OCI-LY1 (cell line): ENCODE measurements around the gene ASB16.
A peak's percentile ranks its signal among the peaks of the same experiment; 100 is the strongest.

Experiments
- H2AFZ ChIP-seq: fragments of 200-600 bp; sonication (generic), shearing (Covaris generic); 2 replicates; pipeline ENCODE4 v1.6.0; 2014; ENCODE audit warnings: antibody characterized with exemption, mild to moderate bottlenecking, low read length
- H3F3A ChIP-seq: fragments of 200-600 bp; sonication (generic), shearing (Covaris generic); 2 replicates; pipeline ENCODE4 v1.6.0; 2014; ENCODE audit warnings: mild to moderate bottlenecking, antibody characterized with exemption, low read length, moderate library complexity; ENCODE audit not compliant: insufficient read depth
- H3K27ac ChIP-seq: fragments of 200-600 bp; sonication (generic); 2 replicates; pipeline ENCODE4 v1.5.1; 2014; ENCODE audit warnings: low read length, mixed run types, mild to moderate bottlenecking, low read depth; ENCODE audit not compliant: poor library complexity, severe bottlenecking
- H3K27me3 ChIP-seq: fragments of 200-600 bp; sonication (generic); 2 replicates; pipeline ENCODE4 v1.6.0; 2014; ENCODE audit warnings: antibody characterized with exemption, mild to moderate bottlenecking, low read length, moderate library complexity; ENCODE audit not compliant: insufficient read depth
- H3K36me3 ChIP-seq: fragments of 200-600 bp; sonication (generic); 2 replicates; pipeline ENCODE4 v1.6.1; 2014; ENCODE audit warnings: mild to moderate bottlenecking, antibody characterized with exemption, low read length, moderate library complexity, mixed read lengths; ENCODE audit not compliant: insufficient read depth
- H3K4me1 ChIP-seq: fragments of 200-600 bp; sonication (generic); 2 replicates; pipeline ENCODE4 v1.5.1; 2014; ENCODE audit warnings: mild to moderate bottlenecking, low read length, moderate library complexity; ENCODE audit not compliant: insufficient read depth, severe bottlenecking
- H3K4me2 ChIP-seq: fragments of 200-600 bp; sonication (generic), shearing (Covaris generic); 2 replicates; pipeline ENCODE4 v1.6.1; 2014; ENCODE audit warnings: low read length
- H3K4me3 ChIP-seq: fragments of 200-600 bp; sonication (generic); 2 replicates; pipeline ENCODE4 v1.5.1; 2014; ENCODE audit warnings: low read length, low read depth, mild to moderate bottlenecking, mixed read lengths; ENCODE audit not compliant: poor library complexity, severe bottlenecking
- H3K79me2 ChIP-seq: fragments of 200-600 bp; shearing (Covaris generic); 2 replicates; pipeline ENCODE4 v1.6.1; 2016; ENCODE audit warnings: mixed run types, low read length, mixed read lengths; ENCODE audit not compliant: insufficient read depth
- H3K9ac ChIP-seq: fragments of 200-600 bp; sonication (generic), shearing (Covaris generic); 2 replicates; pipeline ENCODE4 v1.6.1; 2014; ENCODE audit warnings: mild to moderate bottlenecking, low read length, mixed read lengths
- H3K9me2 ChIP-seq: fragments of 200-600 bp; sonication (generic), shearing (Covaris generic); 2 replicates; pipeline ENCODE4 v1.6.1; 2014; ENCODE audit warnings: low read depth, mild to moderate bottlenecking, low read length, mixed read lengths
- H3K9me3 ChIP-seq: fragments of 200-600 bp; shearing (Covaris generic); 2 replicates; pipeline ENCODE4 v1.6.1; 2014; ENCODE audit warnings: low read length, mixed read lengths
- H4K20me1 ChIP-seq: fragments of 200-600 bp; sonication (generic), shearing (Covaris generic); 2 replicates; pipeline ENCODE4 v1.6.0; 2016; ENCODE audit warnings: mild to moderate bottlenecking, low read length; ENCODE audit not compliant: insufficient read depth
- EZH2 ChIP-seq: fragments of 200-600 bp; sonication (generic), shearing (Covaris generic); IDR thresholded peaks from 2 replicates; pipeline ENCODE4 v1.8.0; 2017; ENCODE audit warnings: borderline replicate concordance, mixed run types, mild to moderate bottlenecking, antibody characterized with exemption, low read length, moderate library complexity, mixed read lengths
- TF ChIP-seq, protein P1 (sequence below): fragments of 200-600 bp; sonication (generic), shearing (Covaris generic); IDR thresholded peaks from 2 replicates; pipeline ENCODE4 v1.5.1; 2017; ENCODE audit warnings: mild to moderate bottlenecking, antibody characterized with exemption, low read length, moderate library complexity, mixed read lengths

ASB16 gene

DNA sequence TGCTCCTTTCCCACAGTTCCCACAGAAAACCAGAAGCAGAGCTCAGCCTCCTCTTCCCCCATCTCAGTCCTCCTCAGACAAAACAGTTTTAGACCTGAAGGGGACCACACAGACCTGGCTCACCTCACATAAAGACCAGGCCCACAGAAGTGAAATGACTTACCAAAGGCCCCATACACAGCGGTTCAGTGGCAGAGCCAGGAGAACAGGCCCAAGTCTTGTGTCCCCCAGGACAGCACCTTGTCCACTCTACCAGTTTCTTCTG is 43.7 kb downstream of the ASB16 start:
- Histone ChIP-seq H3K79me2 (peaks cover 19% of the 10 kb centered on the region), H3K4me2 (no peak overlapping the region), H3K27me3 (no peaks in the 10 kb centered on the region), H3F3A (no peaks in the 10 kb centered on the region), H3K27ac (no peak overlapping the region), H3K4me3 (no peak overlapping the region), H4K20me1 (no peaks in the 10 kb centered on the region), H3K9me3 (no peaks in the 10 kb centered on the region), H2AFZ (no peak overlapping the region), H3K4me1 (peaks cover 62% of the 10 kb centered on the region), H3K9ac (no peak overlapping the region), H3K9me2 (no peaks in the 10 kb centered on the region), H3K36me3 (peaks cover 72% of the 10 kb centered on the region)
- TF ChIP-seq, protein P1, sequence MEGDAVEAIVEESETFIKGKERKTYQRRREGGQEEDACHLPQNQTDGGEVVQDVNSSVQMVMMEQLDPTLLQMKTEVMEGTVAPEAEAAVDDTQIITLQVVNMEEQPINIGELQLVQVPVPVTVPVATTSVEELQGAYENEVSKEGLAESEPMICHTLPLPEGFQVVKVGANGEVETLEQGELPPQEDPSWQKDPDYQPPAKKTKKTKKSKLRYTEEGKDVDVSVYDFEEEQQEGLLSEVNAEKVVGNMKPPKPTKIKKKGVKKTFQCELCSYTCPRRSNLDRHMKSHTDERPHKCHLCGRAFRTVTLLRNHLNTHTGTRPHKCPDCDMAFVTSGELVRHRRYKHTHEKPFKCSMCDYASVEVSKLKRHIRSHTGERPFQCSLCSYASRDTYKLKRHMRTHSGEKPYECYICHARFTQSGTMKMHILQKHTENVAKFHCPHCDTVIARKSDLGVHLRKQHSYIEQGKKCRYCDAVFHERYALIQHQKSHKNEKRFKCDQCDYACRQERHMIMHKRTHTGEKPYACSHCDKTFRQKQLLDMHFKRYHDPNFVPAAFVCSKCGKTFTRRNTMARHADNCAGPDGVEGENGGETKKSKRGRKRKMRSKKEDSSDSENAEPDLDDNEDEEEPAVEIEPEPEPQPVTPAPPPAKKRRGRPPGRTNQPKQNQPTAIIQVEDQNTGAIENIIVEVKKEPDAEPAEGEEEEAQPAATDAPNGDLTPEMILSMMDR, result no peak
- TF ChIP-seq EZH2, result no peak

DNA sequence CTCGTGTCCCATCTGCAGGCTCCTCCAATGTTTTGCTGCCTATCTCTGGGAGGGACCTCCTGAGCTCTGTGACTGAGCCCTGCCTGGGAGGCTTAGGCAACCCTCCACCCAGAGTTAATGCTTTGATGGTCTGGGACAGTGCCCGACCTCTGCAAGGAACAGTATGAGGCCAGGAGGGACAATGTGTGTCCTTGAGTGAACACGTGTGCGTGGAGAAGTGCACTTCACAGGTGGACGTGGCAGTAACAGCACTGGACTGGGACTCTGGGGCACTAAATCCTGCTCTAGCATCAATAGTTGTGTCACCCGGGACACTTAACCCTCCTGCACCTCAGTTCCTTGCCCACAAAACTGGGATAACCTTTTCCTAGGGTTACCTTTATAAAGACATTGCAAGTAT is 44.4 kb downstream of the ASB16 start:
- H2AFZ ChIP-seq, result no peak overlapping the region
- H4K20me1 ChIP-seq, result no peaks in the 10 kb centered on the region
- H3K27ac ChIP-seq, result peak overlapping the region; percentile 93
- H3K9ac ChIP-seq, result no peak overlapping the region
- H3K4me2 ChIP-seq, result no peak overlapping the region
- H3K4me1 ChIP-seq, result peaks cover 59% of the 10 kb centered on the region
- peaks cover 64% of the 10 kb centered on the region for H3K36me3 ChIP-seq
- no peak overlapping the region for H3K4me3 ChIP-seq
- TF ChIP-seq, protein P1, result no peak
- no peak for TF ChIP-seq EZH2
- H3K9me3 ChIP-seq, result no peaks in the 10 kb centered on the region
- H3K27me3 ChIP-seq, result no peaks in the 10 kb centered on the region
- no peaks in the 10 kb centered on the region for H3K9me2 ChIP-seq
- H3F3A ChIP-seq, result no peaks in the 10 kb centered on the region
- peaks cover 19% of the 10 kb centered on the region for H3K79me2 ChIP-seq

DNA sequence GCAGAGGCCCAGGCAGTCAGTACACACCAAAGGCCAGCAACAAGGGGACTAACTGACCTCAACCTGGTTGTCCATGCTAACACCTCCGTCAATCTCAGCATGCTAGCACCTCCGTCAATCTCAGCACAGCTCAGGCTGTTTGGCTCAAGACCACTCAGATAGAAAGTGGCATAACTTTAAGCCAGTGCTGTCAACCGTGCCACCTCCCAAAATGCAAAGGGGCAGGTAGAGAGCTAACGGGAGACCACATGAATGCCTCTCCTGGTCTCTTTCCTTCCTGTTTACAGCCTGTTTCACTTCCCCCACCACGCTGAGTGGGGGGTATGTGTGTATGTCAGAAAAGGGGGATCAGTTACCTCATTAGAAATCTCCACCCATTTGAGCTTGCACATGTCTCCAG is 45.7 kb downstream of the ASB16 start:
- Histone ChIP-seq H3K4me2 (peak overlapping the region; percentile 97), H3F3A (no peaks in the 10 kb centered on the region), H3K36me3 (peaks cover 58% of the 10 kb centered on the region), H3K27me3 (no peaks in the 10 kb centered on the region), H3K9me3 (no peaks in the 10 kb centered on the region), H3K79me2 (peaks cover 19% of the 10 kb centered on the region), H3K4me3 (peak overlapping the region; percentile 86), H3K9ac (peak overlapping the region; percentile 99), H3K4me1 (peaks cover 48% of the 10 kb centered on the region), H3K27ac (peak overlapping the region; percentile 93), H2AFZ (no peak overlapping the region), H4K20me1 (no peaks in the 10 kb centered on the region), H3K9me2 (no peaks in the 10 kb centered on the region)
- TF ChIP-seq, protein P1, result no peak
- TF ChIP-seq EZH2, result no peak
